Suprapubic skin (tissue), 3 donors: ENCODE measurements around the gene SCP2.

Source experiments
- POLR2A ChIP-seq, 2 donors: fragments of 450-650 bp; IDR thresholded peaks; one replicate each; pipeline ENCODE4 v1.6.1; 2017; ENCODE audit warnings: antibody characterized with exemption in 2 of 2, mild to moderate bottlenecking in 2 of 2, moderate library complexity in 2 of 2
- TF ChIP-seq, protein P1 (sequence below), 2 donors: fragments of 200-600 bp in 1 of 2; fragments of 450-650 bp in 1 of 2; sonication (generic) in 1 of 2; IDR thresholded peaks; one replicate each; pipeline ENCODE4 v1.5.1; 2016 to 2019; ENCODE audit warnings: antibody characterized with exemption in 2 of 2, mild to moderate bottlenecking in 1 of 2, moderate library complexity in 1 of 2

DNA sequence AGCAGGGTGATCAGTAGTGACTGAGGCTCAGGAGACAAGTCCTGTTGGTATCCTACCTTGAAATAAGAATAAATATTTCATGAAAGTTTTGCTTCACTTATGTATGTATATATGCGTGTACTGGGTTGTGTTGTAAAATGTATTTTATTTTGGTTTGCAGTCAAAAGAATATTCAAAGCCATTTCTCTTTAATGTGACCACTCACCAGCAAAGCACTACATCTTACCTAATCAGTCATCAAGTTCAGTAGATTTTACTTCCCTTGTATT is 11.0 kb downstream of the SCP2 start:
- TF ChIP-seq, protein P1, sequence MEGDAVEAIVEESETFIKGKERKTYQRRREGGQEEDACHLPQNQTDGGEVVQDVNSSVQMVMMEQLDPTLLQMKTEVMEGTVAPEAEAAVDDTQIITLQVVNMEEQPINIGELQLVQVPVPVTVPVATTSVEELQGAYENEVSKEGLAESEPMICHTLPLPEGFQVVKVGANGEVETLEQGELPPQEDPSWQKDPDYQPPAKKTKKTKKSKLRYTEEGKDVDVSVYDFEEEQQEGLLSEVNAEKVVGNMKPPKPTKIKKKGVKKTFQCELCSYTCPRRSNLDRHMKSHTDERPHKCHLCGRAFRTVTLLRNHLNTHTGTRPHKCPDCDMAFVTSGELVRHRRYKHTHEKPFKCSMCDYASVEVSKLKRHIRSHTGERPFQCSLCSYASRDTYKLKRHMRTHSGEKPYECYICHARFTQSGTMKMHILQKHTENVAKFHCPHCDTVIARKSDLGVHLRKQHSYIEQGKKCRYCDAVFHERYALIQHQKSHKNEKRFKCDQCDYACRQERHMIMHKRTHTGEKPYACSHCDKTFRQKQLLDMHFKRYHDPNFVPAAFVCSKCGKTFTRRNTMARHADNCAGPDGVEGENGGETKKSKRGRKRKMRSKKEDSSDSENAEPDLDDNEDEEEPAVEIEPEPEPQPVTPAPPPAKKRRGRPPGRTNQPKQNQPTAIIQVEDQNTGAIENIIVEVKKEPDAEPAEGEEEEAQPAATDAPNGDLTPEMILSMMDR (IDR thresholded peaks at IDR 0.05): no peak
- TF ChIP-seq POLR2A (IDR thresholded peaks at IDR 0.05): no peak
